IMR-90 (cell line): ENCODE data around the gene ZFP92. TPM values are rescaled to one million over a fixed set of nuclear protein-coding genes. Genes with fewer than 3 reads are reported as not detected.
"Not testable (repeated sequence)": the region's sequence is repeated elsewhere in the genome, so short reads cannot be mapped to it uniquely, and the experiment has no call there.

Source experiments
- ATAC-seq: fragments of 200-7000 bp; cut with Tn5 transposase; 2 replicates; pipeline ENCODE4 v1.9.1; 2020; ENCODE audit warnings: low read depth, mild to moderate bottlenecking, moderate library complexity
- BruUV-seq: library from RNA; stranded (reverse); fragments of 400-500 nt; replicated peaks from 2 replicates; lab custom pipeline; 2021; lab: Mats Ljungman, UMichigan
- CTCF ChIA-PET: fragments of 300-600 bp; formaldehyde crosslinking; extraction: SDS; loops from one replicate; lab custom pipeline; 2021; ENCODE audit warnings: antibody characterized with exemption; lab: Yijun Ruan, JAX
- POLR2A ChIA-PET: fragments of 300-600 bp; sonication (Branson Sonifier 250); formaldehyde crosslinking; loops from one replicate; lab custom pipeline; 2022; ENCODE audit warnings: antibody characterized with exemption; ENCODE audit not compliant: unreplicated experiment; lab: Charles Lee
- DNase-seq: peaks from one replicate; pipeline ENCODE4 v3.0.0; 2013
- H2AFZ ChIP-seq: replicated peaks from 2 replicates; pipeline ENCODE3; 2013; ENCODE audit warnings: low read length, mild to moderate bottlenecking; ENCODE audit not compliant: poor library complexity
- H2AK5ac ChIP-seq: 2 replicates; pipeline ENCODE4 v1.6.1; 2013; ENCODE audit warnings: low read depth, low read length, inconsistent platforms
- H2AK9ac ChIP-seq: replicated peaks from 2 replicates; pipeline ENCODE3; 2013; ENCODE audit warnings: mild to moderate bottlenecking, low read depth, low read length, moderate library complexity; ENCODE audit not compliant: poor library complexity
- H2BK120ac ChIP-seq: 2 replicates; pipeline ENCODE4 v1.6.1; 2013; ENCODE audit warnings: low read depth, low read length, inconsistent platforms
- H2BK15ac ChIP-seq: 3 replicates; pipeline ENCODE4 v1.6.1; 2013; ENCODE audit warnings: low read depth, low read length, inconsistent platforms
- H2BK20ac ChIP-seq: 2 replicates; pipeline ENCODE4 v1.6.1; 2013; ENCODE audit warnings: low read depth, mild to moderate bottlenecking, inconsistent platforms, low read length, moderate library complexity
- H2BK5ac ChIP-seq: 2 replicates; pipeline ENCODE4 v1.6.1; 2013; ENCODE audit warnings: mild to moderate bottlenecking, low read depth, low read length, inconsistent platforms; ENCODE audit not compliant: poor library complexity, severe bottlenecking
- H3K14ac ChIP-seq: replicated peaks from 2 replicates; pipeline ENCODE4 v1.6.1; 2013; ENCODE audit warnings: low read depth, low read length, inconsistent platforms
- H3K18ac ChIP-seq: 2 replicates; pipeline ENCODE4 v1.6.1; 2013; ENCODE audit warnings: low read depth, low read length, control low read depth
- H3K23ac ChIP-seq: 2 replicates; pipeline ENCODE4 v1.6.1; 2013; ENCODE audit warnings: low read depth, low read length, inconsistent platforms
- H3K27ac ChIP-seq: 2 replicates; pipeline ENCODE4 v1.5.1; 2013; ENCODE audit warnings: mild to moderate bottlenecking, control low read depth, low read length; ENCODE audit not compliant: insufficient read depth
- H3K27me3 ChIP-seq: 2 replicates; pipeline ENCODE4 v1.6.1; 2013; ENCODE audit warnings: low read length; ENCODE audit not compliant: control insufficient read depth, insufficient read depth
- H3K36me3 ChIP-seq: 2 replicates; pipeline ENCODE4 v1.6.1; 2013; ENCODE audit warnings: low read length, mixed read lengths; ENCODE audit not compliant: control insufficient read depth, insufficient read depth
- H3K4ac ChIP-seq: 2 replicates; pipeline ENCODE4 v1.6.1; 2013; ENCODE audit warnings: low read depth, low read length, inconsistent platforms
- H3K4me1 ChIP-seq: 2 replicates; pipeline ENCODE4 v1.6.1; 2013; ENCODE audit warnings: low read length, mixed read lengths; ENCODE audit not compliant: control insufficient read depth, insufficient read depth
- H3K4me2 ChIP-seq: 2 replicates; pipeline ENCODE4 v1.6.1; 2013; ENCODE audit warnings: low read depth, mild to moderate bottlenecking, control low read depth, low read length, moderate library complexity
- H3K4me3 ChIP-seq: 2 replicates; pipeline ENCODE4 v1.5.1; 2013; ENCODE audit warnings: low read depth, mild to moderate bottlenecking, control low read depth, low read length, moderate library complexity; ENCODE audit not compliant: insufficient read depth
- H3K56ac ChIP-seq: 2 replicates; pipeline ENCODE4 v1.6.1; 2013; ENCODE audit warnings: low read length, inconsistent platforms; ENCODE audit not compliant: insufficient read depth; ENCODE audit errors: extremely low read depth
- H3K79me1 ChIP-seq, 2 experiments: 2 replicates each; pipeline ENCODE4 v1.6.1; 2013; ENCODE audit warnings: low read length in 2 of 2, inconsistent platforms in 1 of 2, low read depth in 1 of 2
- H3K9ac ChIP-seq: 2 replicates; pipeline ENCODE4 v1.6.1; 2013; ENCODE audit warnings: low read depth, low read length, control low read depth
- H3K9me1 ChIP-seq: 2 replicates; pipeline ENCODE4 v1.6.1; 2013; ENCODE audit warnings: low read length, inconsistent platforms; ENCODE audit not compliant: insufficient read depth
- H3K9me3 ChIP-seq: 2 replicates; pipeline ENCODE4 v1.6.1; 2013; ENCODE audit warnings: low read length; ENCODE audit not compliant: control insufficient read depth, insufficient read depth
- H4K20me1 ChIP-seq: 2 replicates; pipeline ENCODE4 v1.6.1; 2013; ENCODE audit warnings: low read length, inconsistent platforms; ENCODE audit not compliant: insufficient read depth
- H4K5ac ChIP-seq: 2 replicates; pipeline ENCODE4 v1.6.1; 2013; ENCODE audit warnings: mild to moderate bottlenecking, low read depth, low read length, control low read depth
- H4K8ac ChIP-seq, 2 experiments: 2 replicates each; pipeline ENCODE4 v1.6.1; 2013; ENCODE audit warnings: low read depth in 2 of 2, low read length in 2 of 2, control low read depth in 1 of 2, inconsistent platforms in 1 of 2
- H4K91ac ChIP-seq: 2 replicates; pipeline ENCODE4 v1.6.1; 2013; ENCODE audit warnings: low read depth, low read length, inconsistent platforms; ENCODE audit not compliant: insufficient read depth
- WGBS, 2 experiments: methylation state at CpG; one replicate each; pipeline versions ENCODE4 v1.1.5 to v1.1.7; 2013; ENCODE audit warnings: missing lambda C conversion rate in 2 of 2; ENCODE audit not compliant: insufficient read length in 1 of 2; ENCODE audit errors: extremely low coverage in 2 of 2; 5-methylcytosine and 5-hydroxymethylcytosine counted together
- dilution Hi-C: fragments of 300-500 bp; cut with HindIII; formaldehyde crosslinking; loops from one replicate; pipeline ENCODE4 v1.14.3; 2018; ENCODE audit warnings: low sequenced_read_pairs; ENCODE audit not compliant: unreplicated experiment
- in situ Hi-C: fragments of 300-500 bp; cut with MboI; formaldehyde crosslinking; loops from 3 replicates; pipeline ENCODE4 v1.14.3; 2019; ENCODE audit warnings: low sequenced_read_pairs, inconsistent platforms, mixed read lengths
- intact Hi-C: fragments of 100-400 bp; cut with micrococcal nuclease; formaldehyde crosslinking; loops from 2 replicates; pipeline ENCODE4 v1.10.0; 2022
- polyA plus RNA-seq, 3 experiments: library from polyadenylated mRNA; depleted of rRNA; stranded (reverse); fragments of >200 nt; gene quantifications; 2 replicates each; pipeline ENCODE4 v1.2.3, GENCODE V29; 2012; ENCODE audit warnings: low replicate concordance in 1 of 3
- total RNA-seq: library from RNA; depleted of rRNA; stranded (reverse); fragments of >200 nt; gene quantifications from 2 replicates; pipeline ENCODE4 v1.2.3, GENCODE V29; 2012

ZFP92 gene
- total and polyA plus RNA-seq, 2 of the 4 experiments (the other 2 are of a cell fraction), result under 0.01 to 0.03 TPM

DNA sequence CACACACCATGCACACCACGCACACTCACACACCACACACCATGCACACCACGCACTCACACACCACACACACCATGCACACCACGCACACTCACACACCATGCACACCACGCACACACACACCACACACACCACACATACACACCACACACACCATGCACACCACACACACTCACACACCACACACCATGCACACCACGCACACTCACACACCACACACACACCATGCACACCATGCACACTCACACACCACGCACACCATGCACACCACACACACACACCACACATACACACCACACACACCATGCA, 21.9 kb upstream of the ZFP92 start:
- no CpG with 5 or more reads among the region's 6 CpGs for WGBS, 2 experiments
- BruUV-seq, CTCF ChIA-PET: not testable (repeated sequence)

More for the DNA sequence above, 21.9 kb upstream of the ZFP92 start:
- ATAC-seq, H2AK5ac ChIP-seq, H3K4ac ChIP-seq, H4K8ac ChIP-seq, intact Hi-C loops, H3K9ac ChIP-seq, H2BK120ac ChIP-seq, DNase-seq, H3K9me1 ChIP-seq, H3K4me1 ChIP-seq, H2AFZ ChIP-seq, H3K9me3 ChIP-seq, H2BK15ac ChIP-seq, H4K5ac ChIP-seq, H2BK5ac ChIP-seq, H3K56ac ChIP-seq, H2AK9ac ChIP-seq, H3K14ac ChIP-seq, in situ Hi-C loops, H4K91ac ChIP-seq, H3K36me3 ChIP-seq, H3K23ac ChIP-seq, POLR2A ChIA-PET, H3K27ac ChIP-seq, H2BK20ac ChIP-seq, H3K18ac ChIP-seq, H4K20me1 ChIP-seq, H3K4me2 ChIP-seq, H3K79me1 ChIP-seq, H3K4me3 ChIP-seq, dilution Hi-C loops: not testable (repeated sequence)
- H3K27me3 ChIP-seq, result peaks cover 11% of the 10 kb centered on the region
